H9 (cell line): ENCODE results near the gene SH2D3C. TPM values are rescaled to one million over a fixed set of nuclear protein-coding genes. Genes with fewer than 3 reads are reported as not detected.

Source experiments
- DNase-seq: peaks from one replicate; pipeline ENCODE4 v3.0.0-alpha.2; 2017
- H2AFZ ChIP-seq: one replicate; pipeline ENCODE4 v1.6.1; 2013; ENCODE audit warnings: mild to moderate bottlenecking, low read length, control low read depth, moderate library complexity
- H2AK5ac ChIP-seq: 2 replicates; pipeline ENCODE4 v1.6.1; 2013; ENCODE audit warnings: low read length, control low read depth, mixed read lengths; ENCODE audit not compliant: insufficient read length
- H2BK120ac ChIP-seq: one replicate; pipeline ENCODE4 v1.6.1; 2013; ENCODE audit warnings: low read depth, mild to moderate bottlenecking, low read length, control low read depth, inconsistent platforms; ENCODE audit not compliant: poor library complexity, severe bottlenecking
- H2BK12ac ChIP-seq: 2 replicates; pipeline ENCODE4 v1.6.1; 2013; ENCODE audit warnings: low read length, control low read depth, mixed read lengths, low read depth; ENCODE audit not compliant: insufficient read length
- H2BK15ac ChIP-seq: 2 replicates; pipeline ENCODE4 v1.6.1; 2013; ENCODE audit warnings: low read depth, low read length, control low read depth
- H2BK20ac ChIP-seq: one replicate; pipeline ENCODE4 v1.6.1; 2013; ENCODE audit warnings: low read depth, mild to moderate bottlenecking, low read length, control low read depth, inconsistent platforms; ENCODE audit not compliant: poor library complexity, severe bottlenecking
- H2BK5ac ChIP-seq: 2 replicates; pipeline ENCODE4 v1.6.1; 2013; ENCODE audit warnings: low read length, control low read depth, mixed read lengths; ENCODE audit not compliant: insufficient read length
- H3K14ac ChIP-seq: 2 replicates; pipeline ENCODE4 v1.6.1; 2013; ENCODE audit warnings: low read length, control low read depth; ENCODE audit not compliant: insufficient read depth
- H3K18ac ChIP-seq: 2 replicates; pipeline ENCODE4 v1.6.1; 2013; ENCODE audit warnings: low read depth, mild to moderate bottlenecking, mixed read lengths, low read length, control low read depth; ENCODE audit not compliant: insufficient read length
- H3K23ac ChIP-seq: 2 replicates; pipeline ENCODE4 v1.6.1; 2013; ENCODE audit warnings: low read length, control low read depth, mixed read lengths, low read depth; ENCODE audit not compliant: insufficient read length
- H3K23me2 ChIP-seq: 2 replicates; pipeline ENCODE4 v1.6.1; 2013; ENCODE audit warnings: low read depth, mild to moderate bottlenecking, mixed read lengths, low read length, control low read depth; ENCODE audit not compliant: insufficient read length, poor library complexity, severe bottlenecking
- H3K27ac ChIP-seq: 2 replicates; pipeline ENCODE4 v1.5.1; 2013; ENCODE audit warnings: low read length, control low read depth, mixed read lengths, low read depth; ENCODE audit not compliant: insufficient read length
- H3K27me3 ChIP-seq: 2 replicates; pipeline ENCODE4 v1.6.1; 2013; ENCODE audit warnings: low read length, control low read depth, inconsistent platforms; ENCODE audit not compliant: insufficient read depth
- H3K4ac ChIP-seq: 2 replicates; pipeline ENCODE4 v1.6.1; 2013; ENCODE audit warnings: low read depth, mild to moderate bottlenecking, control low read depth, inconsistent platforms, low read length, moderate library complexity
- H3K4me1 ChIP-seq: 2 replicates; pipeline ENCODE4 v1.6.1; 2013; ENCODE audit warnings: low read length, control low read depth, inconsistent platforms; ENCODE audit not compliant: insufficient read depth
- H3K4me2 ChIP-seq: 2 replicates; pipeline ENCODE4 v1.6.1; 2013; ENCODE audit warnings: low read length, control low read depth, mixed read lengths; ENCODE audit not compliant: insufficient read length, insufficient read depth
- H3K56ac ChIP-seq: 2 replicates; pipeline ENCODE4 v1.6.1; 2013; ENCODE audit warnings: low read depth, mild to moderate bottlenecking, mixed read lengths, low read length, control low read depth; ENCODE audit not compliant: insufficient read length
- H3K79me1 ChIP-seq: 2 replicates; pipeline ENCODE4 v1.6.1; 2013; ENCODE audit warnings: low read depth, mild to moderate bottlenecking, moderate library complexity, low read length, control low read depth, inconsistent platforms; ENCODE audit not compliant: insufficient read depth, poor library complexity, severe bottlenecking
- H3K79me2 ChIP-seq: 2 replicates; pipeline ENCODE4 v1.6.1; 2013; ENCODE audit warnings: low read length, control low read depth, inconsistent platforms; ENCODE audit not compliant: insufficient read depth
- H3K9ac ChIP-seq: 2 replicates; pipeline ENCODE4 v1.6.1; 2013; ENCODE audit warnings: low read length, control low read depth, mixed read lengths; ENCODE audit not compliant: insufficient read length; ENCODE audit errors: extremely low read depth
- H3K9me3 ChIP-seq: one replicate; pipeline ENCODE4 v1.6.1; 2013; ENCODE audit warnings: low read depth, low read length, inconsistent platforms; ENCODE audit not compliant: control insufficient read depth
- H3T11ph ChIP-seq: one replicate; pipeline ENCODE4 v1.6.1; 2013; ENCODE audit warnings: mild to moderate bottlenecking, low read length, control low read depth, inconsistent platforms
- H4K20me1 ChIP-seq: one replicate; pipeline ENCODE4 v1.6.1; 2013; ENCODE audit not compliant: control insufficient read depth, insufficient read length, insufficient read depth
- H4K5ac ChIP-seq: 2 replicates; pipeline ENCODE4 v1.6.1; 2013; ENCODE audit warnings: low read depth, mild to moderate bottlenecking, mixed read lengths, low read length, control low read depth; ENCODE audit not compliant: insufficient read length
- H4K8ac ChIP-seq: replicated peaks from 2 replicates; pipeline ENCODE4 v1.6.1; 2013; ENCODE audit warnings: low read length, control low read depth, mixed read lengths, low read depth; ENCODE audit not compliant: insufficient read length
- H4K91ac ChIP-seq: 2 replicates; pipeline ENCODE4 v1.6.1; 2013; ENCODE audit warnings: low read depth, mild to moderate bottlenecking, moderate library complexity, mixed read lengths, low read length, control low read depth; ENCODE audit not compliant: insufficient read length
- H3K27ac Mint-ChIP-seq, 3 experiments: 2 replicates in 2 of 3; 3 replicates in 1 of 3; pipeline ENCODE4 v1.8.0; 2020 to 2021; ENCODE audit warnings: mixed read lengths in 3 of 3, mild to moderate bottlenecking in 1 of 3, moderate library complexity in 1 of 3
- H3K27me3 Mint-ChIP-seq: 2 replicates; pipeline ENCODE4 v1.8.0; 2021; ENCODE audit warnings: low read depth, mild to moderate bottlenecking, moderate library complexity, mixed read lengths
- H3K36me3 Mint-ChIP-seq, 3 experiments: 2 replicates in 2 of 3; 3 replicates in 1 of 3; pipeline ENCODE4 v1.8.0; 2020 to 2021; ENCODE audit warnings: low read depth in 3 of 3, mixed read lengths in 3 of 3; ENCODE audit not compliant: insufficient read depth in 1 of 3
- H3K4me1 Mint-ChIP-seq, 2 experiments: 2 replicates each; pipeline ENCODE4 v1.8.0; 2020; ENCODE audit warnings: mixed read lengths in 2 of 2
- H3K4me3 Mint-ChIP-seq, 2 experiments: 2 replicates in 1 of 2; 3 replicates in 1 of 2; pipeline ENCODE4 v1.8.0; 2020 to 2021; ENCODE audit warnings: mild to moderate bottlenecking in 2 of 2, mixed read lengths in 2 of 2, moderate library complexity in 1 of 2
- H3K9me3 Mint-ChIP-seq, 2 experiments: 2 replicates in 1 of 2; 3 replicates in 1 of 2; pipeline ENCODE4 v1.8.0; 2020; ENCODE audit warnings: mild to moderate bottlenecking in 2 of 2, mixed read lengths in 2 of 2, moderate library complexity in 1 of 2
- CTCF ChIP-seq: fragments of 200-600 bp; sonication (generic); conservative IDR thresholded peaks from 3 replicates; pipeline ENCODE4 v1.8.0; 2021; ENCODE audit warnings: antibody characterized with exemption, mild to moderate bottlenecking
- WGBS: extraction: QIAGEN DNeasy Blood & Tissue Kit; methylation state at CpG from one replicate; pipeline ENCODE4 v1.1.7; 2013; ENCODE audit warnings: missing lambda C conversion rate, low lambda C conversion rate, mixed read lengths; ENCODE audit not compliant: insufficient read length; ENCODE audit errors: extremely low coverage; 5-methylcytosine and 5-hydroxymethylcytosine counted together
- total RNA-seq: library from RNA; stranded (reverse); gene quantifications from 2 replicates; pipeline ENCODE4 v1.2.1, GENCODE V29; 2021

SH2D3C gene
- total RNA-seq, 1 experiment from 2014 or later, result 1.7 TPM

- no peak overlapping the region for H2BK20ac ChIP-seq
- no peaks in the 10 kb centered on the region for H3K9me3 ChIP-seq
- no CpG with 5 or more reads among the region's 18 CpGs for WGBS
- no peak overlapping the region for H2BK120ac ChIP-seq
- no peak overlapping the region for H3K27ac ChIP-seq
- no peak for DNase-seq
- H3T11ph ChIP-seq, result no peak overlapping the region
- no peak overlapping the region for H2AFZ ChIP-seq
- Mint-ChIP-seq H3K4me3 (peak overlapping the region in 1 of 2 experiments; percentile 2; a peak in 1 of 5 replicates), H3K4me1 (peaks cover 7 to 26% of the 10 kb centered on the region in 2 experiments), H3K27ac (peak overlapping the region in 1 of 3 experiments; percentile 22; a peak in 1 of 7 replicates), H3K9me3 (no peaks in the 10 kb centered on the region), H3K36me3 (no peaks in the 10 kb centered on the region), H3K27me3 (no peaks in the 10 kb centered on the region)
- no peak overlapping the region for H3K56ac ChIP-seq
- no peaks in the 10 kb centered on the region for H3K79me2 ChIP-seq
- peaks cover 2% of the 10 kb centered on the region for H3K23me2 ChIP-seq
- H3K18ac ChIP-seq, result no peak overlapping the region
- H3K79me1 ChIP-seq, result no peaks in the 10 kb centered on the region
- no peak overlapping the region for H4K91ac ChIP-seq
- TF ChIP-seq CTCF, result no peak
- H3K14ac ChIP-seq, result no peak overlapping the region
- H3K23ac ChIP-seq, result no peak overlapping the region
- no peak overlapping the region for H4K5ac ChIP-seq
- H4K20me1 ChIP-seq, result no peaks in the 10 kb centered on the region
- H2BK12ac ChIP-seq, result no peak overlapping the region
- no peaks in the 10 kb centered on the region; the same call in 1 of the 2 replicates for H3K4me1 ChIP-seq
- H3K27me3 ChIP-seq, result no peaks in the 10 kb centered on the region; the same call in 1 of the 2 replicates
- no peak overlapping the region for H3K4ac ChIP-seq
- H2BK5ac ChIP-seq, result no peak overlapping the region
- H2BK15ac ChIP-seq, result no peak overlapping the region
- H3K9ac ChIP-seq, result no peak overlapping the region
- no peak overlapping the region for H2AK5ac ChIP-seq
- no peak overlapping the region for H4K8ac ChIP-seq
- no peak overlapping the region for H3K4me2 ChIP-seq
Observed at GRCh38 chr9:127777368-127777980, 992 bp downstream of the SH2D3C start.
